ENCODE results near the gene ORC1. TPM values are rescaled to one million over a fixed set of nuclear protein-coding genes. Genes with fewer than 3 reads are reported as not detected.

Gene ORC1
- polyA plus RNA-seq, 1 donor (not counting 4 experiments of a cell fraction or from before 2014, with no cell fraction given), result 5.8 TPM

DNA sequence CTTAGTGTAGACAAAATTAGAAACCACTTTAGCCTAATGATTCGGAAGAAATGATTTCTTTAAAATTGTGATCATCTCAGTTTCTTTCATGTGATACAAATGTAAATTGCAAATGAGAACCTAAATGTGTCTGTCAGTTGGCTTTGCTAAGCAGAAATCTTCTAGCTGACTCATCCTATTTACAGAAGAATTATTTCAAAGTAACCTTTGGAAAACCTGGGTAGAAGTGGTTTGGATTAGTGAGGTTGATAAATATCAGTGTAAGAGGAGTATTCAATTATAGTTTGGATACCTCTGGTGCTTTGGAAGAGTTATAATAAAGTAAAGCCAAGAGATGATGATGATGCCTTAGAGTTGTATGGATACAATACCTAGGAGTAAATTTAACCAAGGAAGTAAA lies 75.6 kb downstream of the ORC1 start:
- no peak for FAIRE-seq
- H3K9me3 ChIP-seq (ENCODE audit: control insufficient read depth, low read depth, low read length), result no peaks in the 10 kb centered on the region
- dilution Hi-C loops (cut with MboI; ENCODE audit: extremely low pct_ligation_motif_present, low sequenced_read_pairs), result no loop called here
- DNase-seq (ENCODE audit: low read depth, low spot score), result no peak
- H3K36me3 ChIP-seq (ENCODE audit: control insufficient read depth in 2 of 2, extremely low read depth in 1 of 2, insufficient read depth in 2 of 2, low read length in 2 of 2), result peaks cover 2 to 3% of the 10 kb centered on the region in 2 experiments
- H3K79me2 ChIP-seq (ENCODE audit: control insufficient read depth, insufficient read depth, low read length), result no peaks in the 10 kb centered on the region
- no peak overlapping the region for H3K9ac ChIP-seq (ENCODE audit: control insufficient read depth, extremely low read depth, insufficient read depth, low read length)
- H3K4me2 ChIP-seq (ENCODE audit: control insufficient read depth, extremely low read depth, insufficient read depth, low read depth, low read length), result no peak overlapping the region
- no peaks in the 10 kb centered on the region for H3K27me3 ChIP-seq (ENCODE audit: control insufficient read depth, extremely low read depth, insufficient read depth, low read length)
- no peaks in the 10 kb centered on the region for H3K4me1 ChIP-seq (ENCODE audit: control insufficient read depth, extremely low read depth, insufficient read depth, low read length)
- no peak overlapping the region for H3K27ac ChIP-seq (ENCODE audit: control insufficient read depth, insufficient read depth, low read length)
- no peaks in the 10 kb centered on the region for H4K20me1 ChIP-seq (ENCODE audit: control insufficient read depth, extremely low read depth, insufficient read depth, low read length)
- TF ChIP-seq, protein P1, sequence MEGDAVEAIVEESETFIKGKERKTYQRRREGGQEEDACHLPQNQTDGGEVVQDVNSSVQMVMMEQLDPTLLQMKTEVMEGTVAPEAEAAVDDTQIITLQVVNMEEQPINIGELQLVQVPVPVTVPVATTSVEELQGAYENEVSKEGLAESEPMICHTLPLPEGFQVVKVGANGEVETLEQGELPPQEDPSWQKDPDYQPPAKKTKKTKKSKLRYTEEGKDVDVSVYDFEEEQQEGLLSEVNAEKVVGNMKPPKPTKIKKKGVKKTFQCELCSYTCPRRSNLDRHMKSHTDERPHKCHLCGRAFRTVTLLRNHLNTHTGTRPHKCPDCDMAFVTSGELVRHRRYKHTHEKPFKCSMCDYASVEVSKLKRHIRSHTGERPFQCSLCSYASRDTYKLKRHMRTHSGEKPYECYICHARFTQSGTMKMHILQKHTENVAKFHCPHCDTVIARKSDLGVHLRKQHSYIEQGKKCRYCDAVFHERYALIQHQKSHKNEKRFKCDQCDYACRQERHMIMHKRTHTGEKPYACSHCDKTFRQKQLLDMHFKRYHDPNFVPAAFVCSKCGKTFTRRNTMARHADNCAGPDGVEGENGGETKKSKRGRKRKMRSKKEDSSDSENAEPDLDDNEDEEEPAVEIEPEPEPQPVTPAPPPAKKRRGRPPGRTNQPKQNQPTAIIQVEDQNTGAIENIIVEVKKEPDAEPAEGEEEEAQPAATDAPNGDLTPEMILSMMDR (optimal IDR thresholded peaks at IDR 0.05 in 1 of 3, IDR thresholded peaks at IDR 0.05 in 1 of 3, conservative IDR thresholded peaks at IDR 0.05 in 1 of 3; ENCODE audit: extremely low read depth in 1 of 3, insufficient read depth in 2 of 3, low read length in 3 of 3), result no peak
- no peak for TF ChIP-seq EZH2 (IDR thresholded peaks at IDR 0.05; ENCODE audit: low read length)
- no peaks in the 10 kb centered on the region for H3K9me1 ChIP-seq (ENCODE audit: control insufficient read depth, extremely low read depth, insufficient read depth, low read length)
- H3K4me3 ChIP-seq (ENCODE audit: control insufficient read depth in 2 of 3, extremely low read depth in 1 of 3, insufficient read depth in 2 of 3, low read depth in 1 of 3, low read length in 3 of 3), result no peak overlapping the region
- no peak overlapping the region for H2AFZ ChIP-seq (ENCODE audit: control insufficient read depth, low read length)

DNA sequence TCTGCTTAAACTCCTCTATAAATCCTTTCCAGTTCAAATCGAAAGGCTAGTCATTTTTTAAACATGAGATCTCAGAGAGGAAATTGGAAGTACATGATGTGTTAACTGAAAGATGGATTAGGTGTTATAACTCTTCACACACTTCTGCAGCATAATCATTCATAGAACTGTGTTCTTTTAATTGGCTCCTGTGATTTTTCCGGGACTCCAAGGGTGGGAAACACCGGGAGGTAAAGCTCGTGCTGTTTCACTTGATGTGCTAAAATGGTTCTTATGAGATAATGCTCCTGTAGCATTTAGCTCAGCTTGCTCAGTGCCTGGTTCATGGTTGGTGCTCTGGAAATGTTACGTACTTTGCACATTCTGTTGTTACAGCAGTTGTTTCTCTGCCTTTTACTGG lies 78.4 kb downstream of the ORC1 start:
- Histone ChIP-seq H3K4me1 (ENCODE audit: control insufficient read depth, extremely low read depth, insufficient read depth, low read length) (no peaks in the 10 kb centered on the region), H2AFZ (ENCODE audit: control insufficient read depth, low read length) (no peak overlapping the region), H3K9me3 (ENCODE audit: control insufficient read depth, low read depth, low read length) (no peaks in the 10 kb centered on the region), H3K36me3 (ENCODE audit: control insufficient read depth in 2 of 2, extremely low read depth in 1 of 2, insufficient read depth in 2 of 2, low read length in 2 of 2) (no peaks in the 10 kb centered on the region), H3K4me3 (ENCODE audit: control insufficient read depth in 2 of 3, extremely low read depth in 1 of 3, insufficient read depth in 2 of 3, low read depth in 1 of 3, low read length in 3 of 3) (no peak overlapping the region), H4K20me1 (ENCODE audit: control insufficient read depth, extremely low read depth, insufficient read depth, low read length) (no peaks in the 10 kb centered on the region), H3K9ac (ENCODE audit: control insufficient read depth, extremely low read depth, insufficient read depth, low read length) (no peak overlapping the region), H3K27me3 (ENCODE audit: control insufficient read depth, extremely low read depth, insufficient read depth, low read length) (no peaks in the 10 kb centered on the region), H3K79me2 (ENCODE audit: control insufficient read depth, insufficient read depth, low read length) (no peaks in the 10 kb centered on the region), H3K4me2 (ENCODE audit: control insufficient read depth, extremely low read depth, insufficient read depth, low read depth, low read length) (no peak overlapping the region), H3K9me1 (ENCODE audit: control insufficient read depth, extremely low read depth, insufficient read depth, low read length) (no peaks in the 10 kb centered on the region), H3K27ac (ENCODE audit: control insufficient read depth, insufficient read depth, low read length) (no peak overlapping the region)
- FAIRE-seq, result no peak
- DNase-seq (ENCODE audit: low read depth, low spot score), result no peak
- TF ChIP-seq EZH2 (IDR thresholded peaks at IDR 0.05; ENCODE audit: low read length), result no peak
- TF ChIP-seq, protein P1 (optimal IDR thresholded peaks at IDR 0.05 in 1 of 3, IDR thresholded peaks at IDR 0.05 in 1 of 3, conservative IDR thresholded peaks at IDR 0.05 in 1 of 3; ENCODE audit: extremely low read depth in 1 of 3, insufficient read depth in 2 of 3, low read length in 3 of 3), result no peak
- dilution Hi-C loops (cut with MboI; ENCODE audit: extremely low pct_ligation_motif_present, low sequenced_read_pairs), result no loop called here

All from keratinocyte (primary cell).